GM12878 (cell line): ENCODE measurements around the gene CHN1. TPM values are rescaled to one million over a fixed set of nuclear protein-coding genes. Genes with fewer than 3 reads are reported as not detected.

Source experiments
- ATAC-seq: fragments of 200-7000 bp; cut with Tn5 transposase; 3 replicates; pipeline ENCODE4 v1.9.1; 2020; ENCODE audit warnings: mild to moderate bottlenecking, moderate library complexity
- BruUV-seq: library from RNA; stranded (reverse); fragments of 400-500 nt; replicated peaks from 2 replicates; lab custom pipeline; 2021; lab: Mats Ljungman, UMichigan
- CTCF ChIA-PET: fragments of 300-600 bp; sonication (Branson Sonifier 250); formaldehyde crosslinking; extraction: SDS; loops from one replicate; lab custom pipeline; 2021; ENCODE audit warnings: inconsistent platforms; lab: Yijun Ruan, JAX
- POLR2A ChIA-PET: fragments of 350-600 bp; formaldehyde crosslinking; extraction: SDS; loops from one replicate; lab custom pipeline; 2021; ENCODE audit warnings: inconsistent platforms; lab: Charles Lee
- RAD21 ChIA-PET: fragments of 300-600 bp; sonication (Branson Sonifier 250); formaldehyde crosslinking; loops from one replicate; lab custom pipeline; 2023; ENCODE audit warnings: antibody characterized with exemption; ENCODE audit not compliant: unreplicated experiment; lab: Charles Lee
- SMC1A ChIA-PET: fragments of 300-600 bp; sonication (Branson Sonifier 250); formaldehyde crosslinking; loops from one replicate; lab custom pipeline; 2023; ENCODE audit not compliant: unreplicated experiment, uncharacterized antibody; lab: Charles Lee
- DNase-seq: peaks from one replicate; pipeline ENCODE4 v3.0.0-alpha.2; 2011; ENCODE audit warnings: low read depth, low spot score
- FAIRE-seq: peaks from 3 replicates; lab custom pipeline; 2011; peaks lifted over from hg19 to GRCh38; lab: Jason Lieb, UNC
- H2AFZ ChIP-seq: 2 replicates; pipeline ENCODE4 v1.6.0; 2011; ENCODE audit warnings: low read depth, low read length, control low read depth; ENCODE audit not compliant: control insufficient read depth
- H3K27ac ChIP-seq: 2 replicates; pipeline ENCODE4 v1.5.1; 2011; ENCODE audit warnings: control low read depth; ENCODE audit not compliant: control insufficient read depth, insufficient read depth
- H3K27me3 ChIP-seq, 2 experiments: replicated peaks in 1 of 2; 2 replicates each; pipeline versions ENCODE4 v1.6.0 to v1.6.1; 2011; ENCODE audit warnings: low read length in 1 of 2; ENCODE audit not compliant: control insufficient read depth in 2 of 2, insufficient read depth in 2 of 2
- H3K36me3 ChIP-seq, 2 experiments: 2 replicates each; pipeline ENCODE4 v1.5.1; 2011; ENCODE audit warnings: low read length in 1 of 2; ENCODE audit not compliant: control insufficient read depth in 2 of 2, insufficient read depth in 2 of 2
- H3K4me1 ChIP-seq: 2 replicates; pipeline ENCODE4 v1.6.1; 2011; ENCODE audit warnings: mild to moderate bottlenecking, low read length, moderate library complexity, mixed read lengths; ENCODE audit not compliant: control insufficient read depth, insufficient read depth
- H3K4me2 ChIP-seq: 2 replicates; pipeline ENCODE4 v1.6.0; 2011; ENCODE audit warnings: control low read depth; ENCODE audit not compliant: control insufficient read depth, insufficient read depth
- H3K4me3 ChIP-seq: fragments of 200-600 bp; sonication (generic); 2 replicates; pipeline ENCODE4 v1.5.1; 2016
- H3K79me2 ChIP-seq: 2 replicates; pipeline ENCODE4 v1.6.0; 2011; ENCODE audit warnings: low read length; ENCODE audit not compliant: control insufficient read depth, insufficient read depth
- H3K9ac ChIP-seq: 2 replicates; pipeline ENCODE4 v1.8.0; 2011; ENCODE audit warnings: low read length, control low read depth, mixed read lengths; ENCODE audit not compliant: control insufficient read depth, insufficient read depth
- H3K9me3 ChIP-seq: replicated peaks from 3 replicates; pipeline ENCODE4 v1.5.1; 2011; ENCODE audit warnings: mild to moderate bottlenecking, low read length; ENCODE audit not compliant: control insufficient read depth, insufficient read depth
- H4K20me1 ChIP-seq: 2 replicates; pipeline ENCODE4 v1.6.0; 2011; ENCODE audit not compliant: control insufficient read depth, insufficient read depth
- BACH1 ChIP-seq: fragments of 450-650 bp; IDR thresholded peaks from 2 replicates; pipeline ENCODE4 v1.6.1; 2017; ENCODE audit warnings: mild to moderate bottlenecking, borderline replicate concordance
- BCL11A ChIP-seq: IDR thresholded peaks from 2 replicates; pipeline ENCODE4 v1.6.1; 2011; ENCODE audit warnings: low read depth, low read length
- EED ChIP-seq: sonication (generic); IDR thresholded peaks from 2 replicates; pipeline ENCODE4 v1.6.1; 2016; ENCODE audit warnings: antibody characterized with exemption, low read depth
- FOXM1 ChIP-seq: IDR thresholded peaks from 2 replicates; pipeline ENCODE4 v1.6.1; 2012; ENCODE audit warnings: low read depth, mild to moderate bottlenecking, inconsistent platforms, low read length, moderate library complexity
- KDM1A ChIP-seq: fragments of 200-600 bp; sonication (generic); IDR thresholded peaks from 2 replicates; pipeline ENCODE4 v1.6.1; 2016; ENCODE audit warnings: borderline replicate concordance
- MYB ChIP-seq: fragments of 150-350 bp; IDR thresholded peaks from 2 replicates; pipeline ENCODE4 v1.6.1; 2014; ENCODE audit warnings: mild to moderate bottlenecking, low read depth, low read length, borderline replicate concordance
- NRF1 ChIP-seq: conservative IDR thresholded peaks from 2 replicates; pipeline ENCODE4 v1.6.1; 2011; ENCODE audit warnings: mild to moderate bottlenecking, low read depth, low read length, improper control_type of control experiment
- RFX5 ChIP-seq: IDR thresholded peaks from 2 replicates; pipeline ENCODE4 v1.6.1; 2011; ENCODE audit warnings: low read depth, low read length, improper control_type of control experiment
- SUZ12 ChIP-seq: fragments of 200-600 bp; sonication (generic); IDR thresholded peaks from one replicate; pipeline ENCODE4 v1.6.1; 2018; ENCODE audit warnings: antibody characterized with exemption, mild to moderate bottlenecking; ENCODE audit not compliant: unreplicated experiment
- WGBS: methylation state at CpG from one replicate; pipeline ENCODE4 v1.1.6; 2016; ENCODE audit warnings: low lambda C conversion rate; ENCODE audit not compliant: insufficient replicate concordance, insufficient coverage; ENCODE audit errors: missing lambda C conversion rate; 5-methylcytosine and 5-hydroxymethylcytosine counted together
- in situ Hi-C: fragments of 300-500 bp; cut with MboI; formaldehyde crosslinking; loops from 9 replicates; pipeline ENCODE4 v1.14.3; 2018; ENCODE audit warnings: mixed read lengths
- intact Hi-C: fragments of 100-400 bp; cut with micrococcal nuclease; formaldehyde crosslinking; loops from one replicate; pipeline ENCODE4 v1.14.2; 2022; ENCODE audit not compliant: unreplicated experiment
- polyA plus RNA-seq, 11 experiments: library from polyadenylated mRNA; depleted of rRNA in 4 of 11; unstranded in 6 of 11; stranded (reverse) in 5 of 11; fragments of >200 nt; fragmentation: Nextera tagmentation in 4 of 11; fragmentation: Illumina TruSeq in 1 of 11; extraction: Ambion mirVana in 4 of 11; extraction: Trizol in 1 of 11; gene quantifications; 1 replicate in 1 of 11; 2 replicates in 10 of 11; pipeline versions ENCODE4 v1.2.1 to v1.2.3, GENCODE V29; 2011 to 2016; ENCODE audit warnings: inconsistent platforms in 2 of 11, missing spikeins in 2 of 11, low read depth in 1 of 11
- total RNA-seq, 4 experiments: library from RNA; depleted of rRNA in 3 of 4; stranded (reverse); fragments of >200 nt in 3 of 4; fragmentation: Illumina TruSeq in 1 of 4; extraction: Trizol in 1 of 4; gene quantifications; 2 replicates each; pipeline versions ENCODE4 v1.2.1 to v1.2.3, GENCODE V29; 2013 to 2021

CHN1 gene
- total and polyA plus RNA-seq, 10 of the 15 experiments (the other 5 are each of a cell fraction or from before 2014, with no cell fraction given): 0.18 to 0.92 (median 0.53) TPM; not detected in 1

GRCh38 chr2:174765576-174765975, 239.6 kb downstream of the CHN1 start:
- no peak for FAIRE-seq
- Histone ChIP-seq H3K27me3 (no peaks in the 10 kb centered on the region), H4K20me1 (no peaks in the 10 kb centered on the region), H3K79me2 (no peaks in the 10 kb centered on the region), H3K27ac (no peak overlapping the region), H3K4me1 (peaks cover 5% of the 10 kb centered on the region), H3K9me3 (no peaks in the 10 kb centered on the region), H3K36me3 (no peaks in the 10 kb centered on the region), H3K4me2 (no peak overlapping the region), H3K4me3 (no peak overlapping the region), H2AFZ (no peak overlapping the region), H3K9ac (no peak overlapping the region)
- ChIA-PET POLR2A (no interaction called here), RAD21 (interaction anchor here (0.8 to 2.6 kb wide), 2 partner anchors 10 to 16 kb away, joined by 3 to 15 read pairs; no protein-coding TSS in a partner anchor), SMC1A (interaction anchor here (1.2 to 2.0 kb wide), 3 partner anchors 13 to 66 kb away, joined by 5 to 7 read pairs (median 7); no protein-coding TSS in a partner anchor), CTCF (interaction anchor here (0.9 to 6.4 kb wide), 6 partner anchors 8 to 266 kb away, joined by 3 to 43 read pairs (median 6); no protein-coding TSS in a partner anchor)
- TF ChIP-seq RFX5 (no peak), NRF1 (no peak), BACH1 (no peak), KDM1A (no peak), SUZ12 (no peak), MYB (no peak), FOXM1 (no peak), BCL11A (no peak), EED (no peak)
- no peak for ATAC-seq
- in situ Hi-C loops: no loop called here
- no TSS peak for BruUV-seq
- intact Hi-C loops: no loop called here
- DNase-seq: no peak
- 66% methylated on average over 4 of the region's 4 CpGs for WGBS
